Smooth muscle cell (in vitro differentiated cells): Measurements from ENCODE around the gene UGT1A9. TPM values are rescaled to one million over a fixed set of nuclear protein-coding genes. Genes with fewer than 3 reads are reported as not detected.
"Not testable (repeated sequence)": the region's sequence is repeated elsewhere in the genome, so short reads cannot be mapped to it uniquely, and the experiment has no call there.

Experiments
- DNase-seq: peaks from one replicate; lab custom pipeline; 2025; ENCODE audit not compliant: unreplicated experiment; lab: John Stamatoyannopoulos, UW
- H2AFZ ChIP-seq: fragments of 200-600 bp; sonication (generic); 2 replicates; pipeline ENCODE4 v1.6.0; 2016; ENCODE audit warnings: antibody characterized with exemption, low read depth, mild to moderate bottlenecking
- H3F3A ChIP-seq: fragments of 200-600 bp; sonication (generic); 2 replicates; pipeline ENCODE4 v1.6.0; 2017; ENCODE audit warnings: antibody characterized with exemption, low read depth
- H3K27ac ChIP-seq: fragments of 200-600 bp; sonication (generic); 2 replicates; pipeline ENCODE4 v1.5.1; 2016; ENCODE audit warnings: low read depth, mild to moderate bottlenecking
- H3K27me3 ChIP-seq: fragments of 200-600 bp; sonication (generic); 2 replicates; pipeline ENCODE4 v1.6.1; 2016; ENCODE audit warnings: low read depth, mild to moderate bottlenecking
- H3K36me3 ChIP-seq: fragments of 200-600 bp; sonication (generic); 2 replicates; pipeline ENCODE4 v1.5.1; 2016; ENCODE audit warnings: low read depth
- H3K4me1 ChIP-seq: fragments of 200-600 bp; sonication (generic); 2 replicates; pipeline ENCODE4 v1.5.1; 2016; ENCODE audit warnings: low read depth
- H3K4me2 ChIP-seq: fragments of 200-600 bp; sonication (generic); 2 replicates; pipeline ENCODE4 v1.6.0; 2016; ENCODE audit warnings: mild to moderate bottlenecking
- H3K4me3 ChIP-seq: fragments of 200-600 bp; sonication (generic); 2 replicates; pipeline ENCODE4 v1.5.1; 2016; ENCODE audit warnings: mild to moderate bottlenecking
- H3K79me2 ChIP-seq: fragments of 200-600 bp; sonication (generic); 2 replicates; pipeline ENCODE4 v1.6.0; 2016; ENCODE audit warnings: low read depth, mild to moderate bottlenecking
- H3K9ac ChIP-seq: fragments of 200-600 bp; sonication (generic); 2 replicates; pipeline ENCODE4 v1.6.0; 2016; ENCODE audit warnings: low read depth
- H3K9me3 ChIP-seq: fragments of 200-600 bp; sonication (generic); replicated peaks from 2 replicates; pipeline ENCODE4 v1.5.1; 2016; ENCODE audit warnings: low read depth
- H4K20me1 ChIP-seq: fragments of 200-600 bp; sonication (generic); 2 replicates; pipeline ENCODE4 v1.6.0; 2016; ENCODE audit warnings: low read depth
- WGBS: methylation state at CpG from one replicate; pipeline ENCODE4 v1.1.7; 2016; ENCODE audit warnings: low lambda C conversion rate; 5-methylcytosine and 5-hydroxymethylcytosine counted together
- polyA plus RNA-seq: library from polyadenylated mRNA; unstranded; fragments of >200 nt; fragmentation: Nextera tagmentation; extraction: Ambion mirVana; gene quantifications from 2 replicates; pipeline ENCODE4 v1.2.1, GENCODE V29; 2016
- total RNA-seq: library from RNA; depleted of rRNA; stranded (reverse); fragments of >200 nt; gene quantifications from 2 replicates; pipeline ENCODE4 v1.2.3, GENCODE V29; 2014
- TF ChIP-seq, protein P1 (sequence below): fragments of 200-600 bp; sonication (generic); IDR thresholded peaks from 2 replicates; pipeline ENCODE4 v1.5.1; 2017; ENCODE audit warnings: borderline replicate concordance, mild to moderate bottlenecking, antibody characterized with exemption; ENCODE audit not compliant: insufficient read depth, poor library complexity, severe bottlenecking

The UGT1A9 gene
- total and polyA plus RNA-seq, 2 experiments from 2014 or later: not detected

GRCh38 chr2:233698740-233699139, 27.0 kb downstream of the UGT1A9 start:
- Histone ChIP-seq H3K9ac (no peak overlapping the region), H3K4me3 (no peak overlapping the region), H3K79me2 (no peaks in the 10 kb centered on the region), H3K4me1 (peaks cover 14% of the 10 kb centered on the region), H3K36me3 (no peaks in the 10 kb centered on the region), H3K4me2 (no peak overlapping the region), H4K20me1 (no peaks in the 10 kb centered on the region), H3K9me3 (no peaks in the 10 kb centered on the region), H3K27ac (no peak overlapping the region), H2AFZ (no peak overlapping the region), H3K27me3 (no peaks in the 10 kb centered on the region), H3F3A (peaks cover 12% of the 10 kb centered on the region)
- TF ChIP-seq, protein P1, sequence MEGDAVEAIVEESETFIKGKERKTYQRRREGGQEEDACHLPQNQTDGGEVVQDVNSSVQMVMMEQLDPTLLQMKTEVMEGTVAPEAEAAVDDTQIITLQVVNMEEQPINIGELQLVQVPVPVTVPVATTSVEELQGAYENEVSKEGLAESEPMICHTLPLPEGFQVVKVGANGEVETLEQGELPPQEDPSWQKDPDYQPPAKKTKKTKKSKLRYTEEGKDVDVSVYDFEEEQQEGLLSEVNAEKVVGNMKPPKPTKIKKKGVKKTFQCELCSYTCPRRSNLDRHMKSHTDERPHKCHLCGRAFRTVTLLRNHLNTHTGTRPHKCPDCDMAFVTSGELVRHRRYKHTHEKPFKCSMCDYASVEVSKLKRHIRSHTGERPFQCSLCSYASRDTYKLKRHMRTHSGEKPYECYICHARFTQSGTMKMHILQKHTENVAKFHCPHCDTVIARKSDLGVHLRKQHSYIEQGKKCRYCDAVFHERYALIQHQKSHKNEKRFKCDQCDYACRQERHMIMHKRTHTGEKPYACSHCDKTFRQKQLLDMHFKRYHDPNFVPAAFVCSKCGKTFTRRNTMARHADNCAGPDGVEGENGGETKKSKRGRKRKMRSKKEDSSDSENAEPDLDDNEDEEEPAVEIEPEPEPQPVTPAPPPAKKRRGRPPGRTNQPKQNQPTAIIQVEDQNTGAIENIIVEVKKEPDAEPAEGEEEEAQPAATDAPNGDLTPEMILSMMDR: no peak
- WGBS: 97% methylated on average over 4 of the region's 4 CpGs
- DNase-seq: no peak

DNA sequence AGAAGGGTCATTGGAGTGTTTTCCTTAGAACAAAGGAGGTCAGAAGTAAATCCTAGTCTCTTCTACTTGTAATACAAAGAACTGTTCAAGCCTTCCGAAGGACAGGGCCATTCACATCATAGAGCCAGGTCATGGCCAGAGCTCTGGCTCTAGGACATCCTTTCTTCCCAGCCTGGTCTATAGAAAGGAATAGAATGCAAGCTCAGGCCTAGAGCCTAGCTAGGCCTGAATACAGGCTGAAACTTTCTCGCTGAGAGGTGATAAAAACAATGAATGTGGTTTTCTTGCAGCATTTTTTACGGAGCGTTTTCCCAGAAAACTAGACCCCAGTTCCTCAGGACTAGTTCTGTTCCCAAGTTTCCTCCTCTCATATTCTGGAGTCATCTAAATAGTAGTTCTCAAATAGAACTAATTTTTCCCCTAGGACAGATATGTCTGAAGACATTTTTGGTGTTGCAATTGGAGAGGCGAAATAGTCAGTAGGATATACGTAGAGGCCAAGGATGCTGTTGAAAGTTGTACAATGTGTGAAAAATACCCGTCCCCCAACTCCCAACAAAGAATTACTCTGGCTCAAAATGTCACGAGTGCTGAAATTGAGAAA, 27.8 kb downstream of the UGT1A9 start:
- H3K79me2 ChIP-seq: no peaks in the 10 kb centered on the region
- peak overlapping the region; percentile 56 for H2AFZ ChIP-seq
- no peaks in the 10 kb centered on the region for H3K36me3 ChIP-seq
- H3K4me1 ChIP-seq: peaks cover 14% of the 10 kb centered on the region
- 67% methylated on average over 8 of the region's 8 CpGs for WGBS
- no peak for DNase-seq
- no peaks in the 10 kb centered on the region for H3K9me3 ChIP-seq
- peaks cover 12% of the 10 kb centered on the region for H3F3A ChIP-seq
- no peaks in the 10 kb centered on the region for H4K20me1 ChIP-seq
- peak overlapping the region; percentile 65 for H3K4me2 ChIP-seq
- no peaks in the 10 kb centered on the region for H3K27me3 ChIP-seq
- no peak overlapping the region for H3K4me3 ChIP-seq
- H3K27ac ChIP-seq: peak overlapping the region; percentile 77
- H3K9ac ChIP-seq: peak overlapping the region; percentile 31
- TF ChIP-seq, protein P1: no peak

DNA sequence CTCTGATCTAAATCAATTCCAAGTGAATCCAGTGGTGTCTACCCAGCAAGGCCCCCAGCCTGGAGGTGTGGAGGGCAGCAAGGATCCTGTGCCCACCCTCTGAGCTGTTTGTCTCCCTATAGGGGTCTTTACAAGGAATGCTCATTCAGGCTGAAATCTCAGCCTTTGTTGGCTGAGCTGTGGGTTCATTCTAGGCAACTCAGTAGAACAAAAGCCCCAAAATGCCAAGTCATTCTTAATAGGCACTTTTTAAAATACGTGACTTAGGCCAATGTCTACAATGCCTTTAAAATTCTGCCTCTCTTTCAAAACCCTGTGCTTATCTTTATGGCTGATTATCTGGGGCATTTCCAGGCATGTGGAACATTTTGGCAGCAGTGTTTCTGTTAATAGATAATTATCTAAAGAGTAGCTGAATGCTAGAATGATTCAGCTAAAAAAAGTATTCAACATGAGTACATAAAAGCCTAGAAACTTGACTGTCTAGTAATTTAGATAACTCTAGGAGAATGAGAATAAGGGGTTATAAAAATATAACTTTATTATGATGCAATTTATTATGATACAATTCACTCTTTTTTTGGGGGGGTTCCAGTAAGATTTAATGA, 28.4 kb downstream of the UGT1A9 start:
- no peak for DNase-seq
- Histone ChIP-seq H3K4me3 (no peak overlapping the region), H3K4me2 (peak overlapping the region; percentile 65), H3K79me2 (no peaks in the 10 kb centered on the region), H3K9ac (peak overlapping the region; percentile 31), H3K36me3 (no peaks in the 10 kb centered on the region), H2AFZ (peak overlapping the region; percentile 56), H3F3A (peaks cover 12% of the 10 kb centered on the region), H3K4me1 (peaks cover 14% of the 10 kb centered on the region), H3K27ac (peak overlapping the region; percentile 77), H3K27me3 (no peaks in the 10 kb centered on the region), H3K9me3 (no peaks in the 10 kb centered on the region), H4K20me1 (no peaks in the 10 kb centered on the region)
- 0% methylated on average over 1 of the region's 1 CpG for WGBS
- TF ChIP-seq, protein P1: no peak

GRCh38 chr2:233700842-233701241, 29.1 kb downstream of the UGT1A9 start:
- not testable (repeated sequence) for H3K4me2 ChIP-seq, H3K79me2 ChIP-seq, DNase-seq, H3K9me3 ChIP-seq, H3K36me3 ChIP-seq, H3K27ac ChIP-seq, H4K20me1 ChIP-seq, H3K4me3 ChIP-seq, H3K27me3 ChIP-seq, H2AFZ ChIP-seq, H3K9ac ChIP-seq
- Histone ChIP-seq H3K4me1 (peaks cover 14% of the 10 kb centered on the region), H3F3A (peaks cover 12% of the 10 kb centered on the region)
- 93% methylated on average over 5 of the region's 5 CpGs for WGBS
